CD4-positive, alpha-beta T cell treated with Interleukin-21 for 1 hour (primary cell): ENCODE measurements around the gene PTPRD.
"Not testable (repeated sequence)": the region's sequence is repeated elsewhere in the genome, so short reads cannot be mapped to it uniquely, and the experiment has no call there.

Source experiments
- DNase-seq: peaks from one replicate; pipeline ENCODE4 v3.0.0-alpha.2; 2020

Gene PTPRD

GRCh38 chr9:8946461-8946860, 1666.3 kb downstream of the PTPRD start:
- DNase-seq, result no peak

GRCh38 chr9:8943392-8943791, 1669.4 kb downstream of the PTPRD start:
- DNase-seq, result no peak

GRCh38 chr9:8940650-8941049, 1672.2 kb downstream of the PTPRD start:
- DNase-seq, result no peak

- DNase-seq, result no peak
Measured at GRCh38 chr9:8926461-8926860, 1686.3 kb downstream of the PTPRD start.

GRCh38 chr9:8924562-8924961, 1688.2 kb downstream of the PTPRD start:
- no peak for DNase-seq

GRCh38 chr9:8920478-8921183, 1692.2 kb downstream of the PTPRD start:
- not testable (repeated sequence) for DNase-seq

- DNase-seq, result no peak
Measured at GRCh38 chr9:8917956-8918739, 1694.7 kb downstream of the PTPRD start.

GRCh38 chr9:8916771-8917170, 1696.0 kb downstream of the PTPRD start:
- DNase-seq, result no peak

GRCh38 chr9:8907868-8908267, 1704.9 kb downstream of the PTPRD start:
- no peak for DNase-seq

- DNase-seq, result no peak
Measured at GRCh38 chr9:8905731-8906130, 1707.1 kb downstream of the PTPRD start.

GRCh38 chr9:8904771-8905515, 1707.9 kb downstream of the PTPRD start:
- no peak for DNase-seq

- DNase-seq, result no peak
Measured at GRCh38 chr9:8903077-8903476, 1709.7 kb downstream of the PTPRD start.

GRCh38 chr9:8901146-8901545, 1711.7 kb downstream of the PTPRD start:
- DNase-seq, result no peak

- no peak for DNase-seq
Measured at GRCh38 chr9:8899511-8899910, 1713.3 kb downstream of the PTPRD start.

GRCh38 chr9:8895861-8896224, 1717.0 kb downstream of the PTPRD start:
- peak; percentile 11 for DNase-seq

- no peak for DNase-seq
Measured at GRCh38 chr9:8895106-8895860, 1717.5 kb downstream of the PTPRD start.

GRCh38 chr9:8890695-8891094, 1722.1 kb downstream of the PTPRD start:
- no peak for DNase-seq

- no peak for DNase-seq
Measured at GRCh38 chr9:8889100-8889499, 1723.7 kb downstream of the PTPRD start.

GRCh38 chr9:8888591-8888990, 1724.2 kb downstream of the PTPRD start:
- DNase-seq, result no peak

GRCh38 chr9:8887369-8887768, 1725.4 kb downstream of the PTPRD start:
- no peak for DNase-seq

GRCh38 chr9:8883321-8883720, 1729.5 kb downstream of the PTPRD start:
- DNase-seq, result no peak

GRCh38 chr9:8880060-8880459, 1732.7 kb downstream of the PTPRD start:
- DNase-seq, result no peak

GRCh38 chr9:8879284-8879683, 1733.5 kb downstream of the PTPRD start:
- DNase-seq, result no peak
